Amygdala (tissue), 56 donors: Measurements from ENCODE around the gene WDR64.

ENCODE experiments used
- DNase-seq, 56 donors: peaks; one replicate each; lab custom pipeline; 2025; lab: John Stamatoyannopoulos, UW

WDR64 gene

DNA sequence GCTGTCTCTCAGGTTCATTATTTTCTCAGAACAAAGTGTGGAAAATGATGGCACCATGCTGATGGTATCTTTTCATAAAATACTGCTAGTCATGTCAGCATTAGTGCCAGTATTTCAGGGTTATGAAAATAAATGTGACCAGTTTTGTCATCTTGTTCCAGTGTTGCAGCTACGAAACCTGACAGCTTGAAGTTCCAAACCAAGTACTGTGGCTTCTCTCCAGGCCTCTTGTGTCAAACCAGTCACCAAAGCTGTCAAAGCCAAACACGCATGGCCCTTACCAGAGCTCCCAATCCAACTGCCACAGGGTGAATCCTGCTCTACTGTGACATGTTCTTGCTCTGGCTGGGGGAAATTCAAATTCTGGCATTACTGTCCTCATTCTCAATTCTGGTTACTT, 175.2 kb downstream of the WDR64 start:
- no peak for DNase-seq

- peak in 3 of 56 donors; percentile 3 to 14 (median 5) for DNase-seq
Measured at GRCh38 chr1:241828463-241829021, 176.5 kb downstream of the WDR64 start.

DNA sequence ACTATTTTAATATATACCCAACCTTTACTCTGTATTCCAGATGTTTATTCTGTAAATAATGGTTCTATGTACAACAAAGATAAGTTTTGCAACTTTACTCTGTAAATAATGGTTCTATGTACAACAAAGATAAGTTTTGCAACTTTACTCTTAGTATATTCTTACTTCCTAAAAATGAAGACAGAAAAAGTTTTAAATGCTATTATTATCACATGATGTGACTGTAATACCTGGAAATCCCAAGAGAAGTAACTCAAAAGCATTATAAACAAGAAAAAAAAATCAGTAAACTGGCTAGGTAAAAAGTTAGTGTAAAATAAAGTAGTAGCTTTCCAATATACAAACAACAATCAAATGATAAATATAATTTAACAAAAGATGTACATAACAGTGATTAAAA, 177.4 kb downstream of the WDR64 start:
- DNase-seq, result no peak

DNA sequence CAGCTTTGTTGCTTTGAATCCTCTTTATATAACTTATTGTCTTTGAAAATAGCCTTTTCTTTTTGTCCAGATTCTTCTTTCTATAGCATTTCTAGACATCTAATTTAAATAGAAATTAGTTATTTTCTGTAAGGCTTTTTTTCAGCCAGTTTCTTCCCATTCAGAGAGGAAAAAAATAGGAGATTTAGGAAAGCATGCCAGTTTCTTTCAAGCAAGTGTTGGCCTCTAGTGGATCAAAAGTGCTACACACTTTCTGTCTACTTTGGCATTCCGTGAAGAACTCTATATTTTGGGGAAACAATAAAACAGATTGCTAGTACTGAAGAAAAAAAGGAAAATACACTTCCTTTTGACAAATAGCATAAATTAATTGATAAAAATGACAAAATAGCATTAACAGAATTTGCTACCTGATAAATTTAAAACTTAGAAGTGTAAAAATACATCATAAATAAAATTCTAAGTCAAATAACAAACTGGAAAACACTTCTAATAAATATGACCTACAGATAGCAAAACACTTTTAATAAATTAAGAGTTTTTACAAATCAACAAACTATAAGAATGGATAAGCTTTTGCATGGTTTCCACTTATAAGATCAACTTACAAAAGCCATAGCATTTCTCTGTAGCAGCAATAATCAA, 182.8 kb downstream of the WDR64 start:
- DNase-seq, result peak in 2 of 56 donors; percentile 2 to 4

- no peak for DNase-seq
Measured at GRCh38 chr1:241836941-241837340, 184.9 kb downstream of the WDR64 start.

DNA sequence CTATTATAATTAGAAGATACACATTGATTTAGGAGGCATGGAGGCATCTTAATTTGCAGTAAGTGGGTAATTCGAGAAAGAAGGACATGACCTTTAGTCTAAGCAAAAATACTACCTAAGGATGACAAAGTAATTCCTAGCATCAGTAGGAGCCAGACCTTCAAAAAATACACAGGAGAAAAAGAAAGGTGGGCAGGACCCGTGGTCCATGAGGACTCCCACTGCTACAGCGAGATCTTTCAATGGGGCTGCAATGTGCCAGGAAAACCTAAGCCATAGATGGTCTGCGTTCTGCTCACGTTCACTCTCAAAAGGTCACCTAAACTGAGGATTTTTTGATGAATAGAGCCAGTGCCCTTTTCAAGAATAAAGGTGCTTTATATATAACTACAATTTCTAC, 185.3 kb downstream of the WDR64 start:
- DNase-seq, result no peak

DNA sequence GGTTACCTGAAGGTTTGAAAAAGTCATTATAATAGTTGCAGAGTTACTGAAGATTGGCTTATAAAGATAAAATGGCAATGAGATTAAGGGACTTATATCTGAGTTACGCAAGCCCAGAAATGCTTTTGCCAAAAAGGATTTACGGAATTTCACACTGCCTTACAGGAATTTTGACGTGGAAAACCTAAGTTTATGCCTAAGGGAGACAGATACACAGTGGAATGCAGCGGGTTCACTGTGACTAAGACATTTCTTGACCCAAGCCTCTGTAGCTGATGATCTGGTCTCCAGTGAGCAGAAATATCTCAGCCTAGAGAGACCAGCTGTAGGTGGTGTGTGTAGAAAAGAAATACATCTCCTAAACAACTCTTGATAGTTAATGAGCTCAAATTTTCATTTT, 185.8 kb downstream of the WDR64 start:
- no peak for DNase-seq

DNA sequence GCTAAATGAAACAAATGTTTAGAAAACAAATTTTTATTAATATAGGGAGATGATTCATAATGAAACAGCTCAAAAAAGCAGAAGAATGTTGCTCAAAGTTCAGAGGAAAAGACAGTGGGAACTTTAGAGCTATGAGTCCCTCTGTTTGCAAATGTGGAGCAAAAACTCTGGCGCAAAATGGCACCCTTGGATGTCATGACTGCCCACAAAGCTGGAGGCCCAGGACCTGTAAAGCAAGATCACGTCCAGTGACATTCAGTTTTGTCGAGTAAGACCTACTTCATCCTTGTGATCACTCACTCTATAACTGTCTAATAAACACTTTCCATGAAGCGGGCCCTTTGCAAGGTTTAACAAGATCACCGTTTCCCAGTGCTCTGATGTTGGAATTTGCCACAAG, 186.8 kb downstream of the WDR64 start:
- DNase-seq, result no peak

DNA sequence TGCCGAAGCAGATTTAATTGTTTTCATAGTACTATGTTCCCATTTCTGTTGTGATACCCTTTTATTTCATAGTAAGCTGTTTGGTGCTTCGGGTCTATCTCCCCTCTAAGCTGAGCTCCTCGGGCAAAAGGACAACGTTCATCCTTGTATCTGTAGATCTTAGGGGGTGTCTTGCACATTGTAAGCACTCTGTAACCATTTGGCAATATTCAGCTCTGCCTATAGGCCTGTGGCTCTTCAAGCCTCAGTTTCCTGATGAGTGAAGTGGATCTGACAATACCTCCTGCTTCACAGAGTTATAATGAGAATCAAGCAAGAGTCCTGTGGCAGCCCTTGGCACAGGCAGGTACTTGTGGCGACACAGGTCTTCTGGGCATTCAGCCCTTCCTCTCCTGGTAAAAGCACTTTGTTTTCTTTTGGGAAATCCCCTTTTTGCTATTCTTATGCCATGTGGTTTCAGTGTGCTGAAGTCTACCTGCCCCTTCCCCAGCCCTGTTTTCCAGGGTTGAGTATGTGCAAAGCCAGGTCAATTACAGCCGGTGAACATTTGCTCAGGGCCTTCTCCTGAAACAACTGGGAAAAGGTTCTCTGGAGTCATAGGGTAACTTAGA, 187.4 kb downstream of the WDR64 start:
- no peak for DNase-seq

DNA sequence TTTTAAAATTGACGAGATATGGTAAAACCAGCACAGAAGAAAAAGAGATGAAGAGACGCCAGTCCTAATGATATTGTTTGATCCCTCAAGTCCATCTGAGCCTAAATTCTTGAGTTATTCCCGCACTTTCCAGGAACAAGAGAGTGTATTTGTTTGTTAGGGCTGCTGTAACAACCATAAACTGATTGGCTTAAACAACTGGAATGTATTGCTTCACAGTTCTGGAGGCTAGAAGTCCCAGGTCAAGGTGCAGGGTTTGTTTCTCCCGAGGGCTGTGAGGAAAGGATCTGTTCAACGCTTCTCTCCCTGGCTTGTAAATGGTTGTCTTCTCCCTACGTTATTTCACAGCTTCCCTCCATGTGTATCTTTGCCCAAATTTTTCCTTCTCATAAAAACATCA, 188.1 kb downstream of the WDR64 start:
- no peak for DNase-seq

- no peak for DNase-seq
Measured at GRCh38 chr1:241841691-241842090, 189.6 kb downstream of the WDR64 start.

- no peak for DNase-seq
Measured at GRCh38 chr1:241842565-241842964, 190.5 kb downstream of the WDR64 start.

- no peak for DNase-seq
Measured at GRCh38 chr1:241844593-241844992, 192.5 kb downstream of the WDR64 start.

GRCh38 chr1:241846375-241846774, 194.3 kb downstream of the WDR64 start:
- DNase-seq, result no peak

- DNase-seq, result no peak
Measured at GRCh38 chr1:241846862-241847539, 194.9 kb downstream of the WDR64 start.

- DNase-seq, result no peak
Measured at GRCh38 chr1:241847540-241847795, 195.4 kb downstream of the WDR64 start.

DNA sequence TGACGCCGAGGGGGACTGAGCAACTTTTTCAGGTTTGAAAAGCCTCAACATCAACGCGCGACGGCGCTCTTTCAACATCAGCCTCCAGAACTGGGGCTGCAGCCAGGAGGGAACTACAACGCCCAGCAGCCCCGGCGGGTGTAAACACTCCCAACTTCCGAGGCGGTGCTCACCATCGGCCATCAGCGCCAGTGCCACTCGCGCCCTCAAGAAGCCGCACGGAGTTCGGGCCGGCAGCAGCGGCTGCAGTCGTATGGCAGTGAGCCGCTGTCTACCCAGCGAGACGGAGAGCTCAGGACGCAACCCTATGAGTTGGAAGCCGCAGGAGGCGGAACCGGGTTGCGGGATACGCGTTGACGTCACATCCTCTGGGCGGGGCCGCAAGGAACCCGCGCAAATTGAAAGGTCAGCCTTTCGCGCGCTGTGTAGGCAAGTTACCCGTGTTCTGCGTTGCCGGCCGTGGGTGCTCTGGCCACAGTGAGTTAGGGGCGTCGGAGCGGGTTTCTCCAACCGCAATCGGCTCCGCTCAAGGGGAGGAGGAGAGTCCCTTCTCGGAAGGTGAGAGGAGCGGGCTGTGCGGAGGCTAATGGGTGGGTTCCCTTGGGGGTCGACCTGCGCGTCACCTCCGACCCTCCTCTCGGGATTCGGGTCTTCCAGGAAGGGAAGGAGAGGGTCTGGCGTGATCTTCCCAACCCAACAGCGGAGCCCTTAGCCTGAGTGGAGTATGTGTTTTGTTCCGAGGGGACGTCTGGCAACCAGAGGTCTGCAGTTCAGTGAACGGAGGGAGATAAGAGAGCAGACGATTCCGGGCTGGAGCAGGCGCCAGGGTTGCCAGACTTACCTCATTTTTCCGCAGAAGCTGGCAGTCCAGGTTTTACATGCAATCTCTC, 196.0 kb downstream of the WDR64 start, which contains the start of gene EXO1:
EXO1 (plus strand) TSS at position 409 of the 890 bp plus-strand sequence. CDS start 2,222 bp downstream, outside the sequence.
- DNase-seq, result peak; percentile 70 to 99 (median 91)

DNA sequence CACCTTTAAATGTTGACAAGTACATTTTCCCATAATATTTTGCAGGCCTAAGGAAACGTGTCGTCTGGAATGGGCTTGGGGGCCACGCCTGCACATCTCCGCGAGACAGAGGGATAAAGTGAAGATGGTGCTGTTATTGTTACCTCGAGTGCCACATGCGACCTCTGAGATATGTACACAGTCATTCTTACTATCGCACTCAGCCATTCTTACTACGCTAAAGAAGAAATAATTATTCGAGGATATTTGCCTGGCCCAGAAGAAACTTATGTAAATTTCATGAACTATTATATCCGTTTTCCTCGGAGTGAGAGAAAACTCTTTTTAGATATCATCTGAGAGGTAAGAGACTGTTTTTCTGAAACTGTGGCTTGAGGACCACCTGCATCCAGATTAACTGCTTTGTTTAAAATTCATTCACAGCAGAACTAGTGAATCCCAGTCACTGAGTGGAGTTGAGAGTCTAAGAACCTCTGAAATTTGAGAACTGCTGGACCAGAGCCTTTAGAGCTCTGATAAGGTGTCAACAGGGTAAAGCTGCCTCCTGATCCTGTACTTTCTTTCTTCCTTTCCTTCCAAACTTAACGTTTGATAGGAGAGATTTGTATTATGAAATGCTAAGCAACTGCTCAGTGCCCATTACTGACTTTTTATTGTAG, 196.7 kb downstream of the WDR64 start:
- DNase-seq, result no peak

- DNase-seq, result no peak
Measured at GRCh38 chr1:241849345-241849695, 197.2 kb downstream of the WDR64 start.
